Measurements from ENCODE around the gene LSAMP.

DNA sequence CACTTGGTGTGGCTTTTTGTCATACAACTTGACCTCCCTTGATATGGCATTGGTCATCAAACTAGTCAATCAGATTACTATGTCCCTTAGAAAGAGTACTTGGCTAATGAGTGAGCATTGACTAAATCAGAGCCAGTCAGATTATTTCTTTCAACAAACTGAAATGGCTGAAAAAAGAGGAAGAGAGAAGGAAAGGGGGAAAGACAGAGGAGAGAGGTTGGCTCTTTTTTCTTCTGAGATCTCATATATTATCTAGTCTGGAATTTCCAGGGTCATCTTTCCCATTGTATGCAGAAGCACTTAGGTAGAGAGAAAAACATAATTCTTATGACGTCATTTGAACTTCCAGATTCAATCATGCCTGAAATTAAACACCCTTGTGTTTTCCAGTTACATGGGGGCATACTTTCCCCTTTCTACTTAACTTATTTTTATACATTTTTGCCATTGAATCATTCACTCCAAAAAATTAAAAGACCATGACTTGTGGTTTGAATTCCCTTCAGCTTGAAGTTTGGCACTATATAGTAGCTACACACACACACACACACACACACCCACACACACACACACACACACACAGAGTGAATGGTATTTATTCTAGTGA is 387.8 kb downstream of the LSAMP start:
- TF ChIP-seq, protein P1, sequence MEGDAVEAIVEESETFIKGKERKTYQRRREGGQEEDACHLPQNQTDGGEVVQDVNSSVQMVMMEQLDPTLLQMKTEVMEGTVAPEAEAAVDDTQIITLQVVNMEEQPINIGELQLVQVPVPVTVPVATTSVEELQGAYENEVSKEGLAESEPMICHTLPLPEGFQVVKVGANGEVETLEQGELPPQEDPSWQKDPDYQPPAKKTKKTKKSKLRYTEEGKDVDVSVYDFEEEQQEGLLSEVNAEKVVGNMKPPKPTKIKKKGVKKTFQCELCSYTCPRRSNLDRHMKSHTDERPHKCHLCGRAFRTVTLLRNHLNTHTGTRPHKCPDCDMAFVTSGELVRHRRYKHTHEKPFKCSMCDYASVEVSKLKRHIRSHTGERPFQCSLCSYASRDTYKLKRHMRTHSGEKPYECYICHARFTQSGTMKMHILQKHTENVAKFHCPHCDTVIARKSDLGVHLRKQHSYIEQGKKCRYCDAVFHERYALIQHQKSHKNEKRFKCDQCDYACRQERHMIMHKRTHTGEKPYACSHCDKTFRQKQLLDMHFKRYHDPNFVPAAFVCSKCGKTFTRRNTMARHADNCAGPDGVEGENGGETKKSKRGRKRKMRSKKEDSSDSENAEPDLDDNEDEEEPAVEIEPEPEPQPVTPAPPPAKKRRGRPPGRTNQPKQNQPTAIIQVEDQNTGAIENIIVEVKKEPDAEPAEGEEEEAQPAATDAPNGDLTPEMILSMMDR (IDR thresholded peaks at IDR 0.05; ENCODE audit: borderline replicate concordance, extremely low read depth, low read length, poor library complexity, severe bottlenecking): no peak
- no peak for TF ChIP-seq EZH2 (IDR thresholded peaks at IDR 0.05; ENCODE audit: borderline replicate concordance, low read depth, low read length, severe bottlenecking)

All from DND-41 (cell line).